Measurements from ENCODE around the gene GUCY2D. TPM values are rescaled to one million over a fixed set of nuclear protein-coding genes. Genes with fewer than 3 reads are reported as not detected.

GUCY2D gene
- total RNA-seq, 1 donor: not detected

DNA sequence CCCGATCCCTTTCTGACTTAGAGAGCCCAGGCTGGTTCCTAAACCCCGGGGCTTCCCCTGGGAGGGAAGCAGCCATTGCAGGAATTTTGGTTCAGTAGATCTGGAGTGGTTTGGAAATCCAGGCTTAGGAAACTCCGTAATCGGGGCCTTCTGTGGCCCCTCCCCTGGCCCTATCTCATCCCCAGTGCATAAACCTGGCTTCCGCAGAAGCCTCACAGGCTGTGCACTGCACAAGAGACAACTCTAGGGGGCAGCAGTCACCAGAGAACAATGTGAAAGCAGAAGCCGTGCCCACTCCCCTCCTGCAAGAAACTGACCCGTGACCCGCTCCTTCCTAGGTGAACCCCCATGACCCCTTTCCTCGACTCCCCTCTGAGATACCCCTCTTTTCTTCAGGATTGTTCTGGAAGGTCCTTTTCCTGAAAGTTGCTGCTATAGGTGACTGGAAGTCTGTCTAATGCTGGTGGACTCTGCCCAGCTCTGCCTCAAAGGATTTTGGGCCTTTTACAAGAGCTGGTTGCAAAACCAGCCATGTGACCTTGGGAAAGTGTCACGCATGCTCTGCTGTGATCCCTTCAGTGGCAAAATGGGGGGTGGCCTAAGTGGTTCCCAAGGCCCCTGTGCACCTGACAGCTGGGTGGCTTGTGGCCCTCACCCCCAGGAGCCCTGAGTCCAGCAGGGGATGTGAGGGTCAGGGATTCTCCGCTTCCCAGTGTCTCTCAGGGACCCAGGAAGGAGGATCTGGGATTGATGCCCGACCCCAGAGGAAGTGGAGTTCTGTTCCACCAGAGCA, 14.4 kb downstream of the GUCY2D start:
- TF ChIP-seq, protein P1, sequence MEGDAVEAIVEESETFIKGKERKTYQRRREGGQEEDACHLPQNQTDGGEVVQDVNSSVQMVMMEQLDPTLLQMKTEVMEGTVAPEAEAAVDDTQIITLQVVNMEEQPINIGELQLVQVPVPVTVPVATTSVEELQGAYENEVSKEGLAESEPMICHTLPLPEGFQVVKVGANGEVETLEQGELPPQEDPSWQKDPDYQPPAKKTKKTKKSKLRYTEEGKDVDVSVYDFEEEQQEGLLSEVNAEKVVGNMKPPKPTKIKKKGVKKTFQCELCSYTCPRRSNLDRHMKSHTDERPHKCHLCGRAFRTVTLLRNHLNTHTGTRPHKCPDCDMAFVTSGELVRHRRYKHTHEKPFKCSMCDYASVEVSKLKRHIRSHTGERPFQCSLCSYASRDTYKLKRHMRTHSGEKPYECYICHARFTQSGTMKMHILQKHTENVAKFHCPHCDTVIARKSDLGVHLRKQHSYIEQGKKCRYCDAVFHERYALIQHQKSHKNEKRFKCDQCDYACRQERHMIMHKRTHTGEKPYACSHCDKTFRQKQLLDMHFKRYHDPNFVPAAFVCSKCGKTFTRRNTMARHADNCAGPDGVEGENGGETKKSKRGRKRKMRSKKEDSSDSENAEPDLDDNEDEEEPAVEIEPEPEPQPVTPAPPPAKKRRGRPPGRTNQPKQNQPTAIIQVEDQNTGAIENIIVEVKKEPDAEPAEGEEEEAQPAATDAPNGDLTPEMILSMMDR (IDR thresholded peaks at IDR 0.05; ENCODE audit: insufficient read depth, low read depth, low read length): peak; percentile 69
- DNase-seq (ENCODE audit: low read depth): peak; percentile 65
- H3K4me3 ChIP-seq (ENCODE audit: low read depth, low read length): peak overlapping the region; percentile 46

DNA sequence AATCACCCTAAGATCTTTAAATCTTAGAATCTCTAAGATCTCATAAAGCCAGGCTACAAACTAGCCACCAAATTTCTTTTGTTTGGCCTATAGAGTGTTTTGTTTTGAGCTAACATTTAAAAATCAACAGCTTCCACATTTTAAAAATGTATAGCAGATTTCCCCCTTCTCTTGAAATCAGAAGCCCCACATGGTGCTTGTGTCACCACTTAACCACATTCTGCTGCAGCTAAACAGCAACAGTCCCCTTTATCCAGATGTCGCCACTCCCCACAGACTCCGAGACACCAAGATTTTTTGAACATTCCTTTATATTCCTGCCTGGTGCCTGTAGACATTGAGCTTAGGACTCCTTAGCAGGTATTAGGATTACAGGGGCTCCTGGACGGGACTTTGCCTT, 16.0 kb downstream of the GUCY2D start:
- H3K4me3 ChIP-seq (ENCODE audit: low read depth, low read length): no peak overlapping the region
- TF ChIP-seq, protein P1 (IDR thresholded peaks at IDR 0.05; ENCODE audit: insufficient read depth, low read depth, low read length): no peak
- no peak for DNase-seq (ENCODE audit: low read depth)

DNA sequence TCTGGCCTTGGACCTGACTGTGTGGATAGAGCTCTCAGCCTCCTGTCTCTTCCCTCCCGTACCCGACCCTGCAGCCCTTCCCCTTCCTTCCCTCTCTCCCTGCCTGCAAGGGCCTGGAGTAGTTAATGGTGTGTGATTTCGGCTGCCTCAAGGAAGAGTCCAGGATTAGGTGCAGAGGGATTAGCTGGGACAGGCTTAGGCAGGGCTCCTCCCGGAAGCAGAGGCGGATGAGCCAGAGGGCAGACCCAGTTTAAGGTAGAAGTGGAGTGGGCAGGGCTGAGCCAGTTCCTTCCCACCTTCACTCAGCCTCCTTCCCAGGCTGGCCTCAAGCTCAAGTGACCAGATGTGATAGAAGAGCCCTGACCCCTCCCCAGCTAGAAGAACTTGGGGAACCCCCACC, 16.8 kb downstream of the GUCY2D start:
- DNase-seq (ENCODE audit: low read depth): no peak

DNA sequence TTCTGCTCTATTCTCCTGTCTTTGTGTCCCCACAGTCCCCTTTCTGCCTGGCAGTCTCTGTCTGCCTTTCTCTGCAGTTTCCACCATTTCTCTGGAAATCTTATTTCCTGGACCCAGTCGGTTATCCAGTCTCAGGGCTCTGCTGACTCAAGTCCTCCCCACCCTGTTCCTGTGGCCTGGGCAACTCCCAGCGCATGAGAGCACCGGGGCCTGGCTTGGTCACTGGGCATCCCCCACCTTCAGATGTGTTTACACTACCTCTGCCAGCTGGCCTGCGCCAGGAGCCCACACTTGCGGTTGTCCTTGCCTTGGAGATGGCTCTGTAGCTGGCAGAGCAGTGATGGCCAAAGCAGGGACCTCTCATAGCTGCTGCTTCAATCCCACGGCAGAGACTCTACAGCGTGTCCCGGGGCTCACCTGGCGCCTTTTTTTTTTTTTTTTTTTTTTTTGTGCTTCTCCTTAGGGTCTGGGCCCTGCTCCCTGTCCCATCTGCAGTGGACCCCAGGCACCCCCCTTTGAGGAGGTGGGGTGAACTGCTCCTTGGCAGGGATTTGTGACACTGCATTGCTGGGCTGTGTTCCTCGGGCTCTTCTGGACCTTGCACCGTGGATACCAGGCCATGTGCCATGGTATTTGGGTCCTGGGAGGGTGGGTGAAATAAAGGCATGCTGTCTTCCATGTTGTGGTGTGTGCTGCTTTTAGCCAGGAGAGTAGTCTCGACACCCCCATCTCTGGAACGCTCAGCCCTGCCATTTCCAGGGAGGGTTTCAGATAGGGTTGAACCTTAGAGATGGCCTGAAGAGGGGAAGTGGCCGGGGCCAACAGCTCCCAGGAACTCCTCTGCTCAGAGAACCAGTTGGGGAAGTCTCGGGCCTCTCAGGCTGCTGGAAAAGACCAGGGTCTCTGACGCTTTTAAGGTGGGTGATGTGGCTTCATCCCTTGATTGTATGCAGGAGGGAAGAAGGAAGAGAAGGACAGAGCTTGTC, 17.5 kb downstream of the GUCY2D start:
- no peak overlapping the region for H3K4me3 ChIP-seq (ENCODE audit: low read depth, low read length)
- DNase-seq (ENCODE audit: low read depth): no peak
- TF ChIP-seq, protein P1 (IDR thresholded peaks at IDR 0.05; ENCODE audit: insufficient read depth, low read depth, low read length): no peak

More for the DNA sequence above, 16.8 kb downstream of the GUCY2D start:
- TF ChIP-seq, protein P1 (IDR thresholded peaks at IDR 0.05; ENCODE audit: insufficient read depth, low read depth, low read length): no peak
- no peak overlapping the region for H3K4me3 ChIP-seq (ENCODE audit: low read depth, low read length)

DNA sequence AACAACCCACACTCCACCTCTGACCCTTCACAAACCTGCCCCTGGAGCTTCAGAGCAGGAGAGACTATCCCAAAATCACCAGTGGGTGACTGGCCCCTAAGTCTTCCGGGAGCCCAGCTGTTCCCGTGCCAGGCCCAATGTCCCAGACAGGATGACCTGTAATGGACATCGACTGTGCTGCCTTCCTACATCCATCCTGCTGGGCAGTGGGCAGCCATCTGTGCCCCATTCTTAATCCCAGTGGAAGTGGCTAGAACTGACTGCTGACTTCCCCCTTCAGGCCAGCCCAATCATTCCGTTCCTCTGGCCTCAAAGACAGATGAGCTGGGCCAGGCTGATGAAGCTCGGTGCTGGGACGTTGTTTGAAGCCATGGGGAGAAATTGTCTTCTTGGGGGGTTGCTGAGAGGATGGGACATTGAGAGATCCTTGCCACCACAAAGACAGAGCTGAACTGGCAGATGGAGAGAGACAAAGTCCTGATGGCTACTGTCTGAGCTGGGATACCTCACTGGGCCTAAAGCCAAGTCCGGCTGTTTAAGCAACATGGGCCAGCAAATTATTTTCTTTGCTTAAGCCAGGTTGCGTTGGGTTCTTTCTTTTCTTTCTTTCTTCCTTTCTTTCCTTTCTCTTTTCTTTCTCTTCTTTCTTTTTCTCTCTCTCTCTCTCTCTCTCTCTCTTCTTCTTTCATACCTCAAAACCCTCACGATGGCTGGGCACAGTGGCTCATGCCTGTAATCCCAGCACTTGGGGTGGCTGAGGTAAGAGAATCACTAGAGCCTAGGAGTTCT, 18.6 kb downstream of the GUCY2D start:
- no peak for DNase-seq (ENCODE audit: low read depth)
- H3K4me3 ChIP-seq (ENCODE audit: low read depth, low read length): no peak overlapping the region
- TF ChIP-seq, protein P1 (IDR thresholded peaks at IDR 0.05; ENCODE audit: insufficient read depth, low read depth, low read length): no peak
